ENCODE measurements around the gene SLC37A1.

- TF ChIP-seq CTCF (IDR thresholded peaks at IDR 0.05; ENCODE audit: low read depth, low read length, missing input control) (no peak), JUND (IDR thresholded peaks at IDR 0.05) (no peak), HNF4A (conservative IDR thresholded peaks at IDR 0.05) (no peak), NR2F2 (IDR thresholded peaks at IDR 0.05) (no peak), REST (IDR thresholded peaks at IDR 0.05) (no peak), GABPA (IDR thresholded peaks at IDR 0.05 in 1 of 2, conservative IDR thresholded peaks at IDR 0.05 in 1 of 2) (no peak), ZBTB33 (IDR thresholded peaks at IDR 0.05) (no peak), MAX (IDR thresholded peaks at IDR 0.05) (no peak), RXRA (IDR thresholded peaks at IDR 0.05) (no peak)
These were observed 9.6 kb downstream of the SLC37A1 start for GRCh38 chr21:42523211-42523610.

Measured in liver (tissue), 3 donors.